Activated T-cell treated with anti-CD3 and anti-CD28 coated beads for 48 hours (primary cell): ENCODE measurements around the gene CHRNB4.

Experiments used
- DNase-seq: peaks from one replicate; pipeline ENCODE4 v3.0.0-alpha.2; 2020; ENCODE audit warnings: low read depth

Gene CHRNB4

DNA sequence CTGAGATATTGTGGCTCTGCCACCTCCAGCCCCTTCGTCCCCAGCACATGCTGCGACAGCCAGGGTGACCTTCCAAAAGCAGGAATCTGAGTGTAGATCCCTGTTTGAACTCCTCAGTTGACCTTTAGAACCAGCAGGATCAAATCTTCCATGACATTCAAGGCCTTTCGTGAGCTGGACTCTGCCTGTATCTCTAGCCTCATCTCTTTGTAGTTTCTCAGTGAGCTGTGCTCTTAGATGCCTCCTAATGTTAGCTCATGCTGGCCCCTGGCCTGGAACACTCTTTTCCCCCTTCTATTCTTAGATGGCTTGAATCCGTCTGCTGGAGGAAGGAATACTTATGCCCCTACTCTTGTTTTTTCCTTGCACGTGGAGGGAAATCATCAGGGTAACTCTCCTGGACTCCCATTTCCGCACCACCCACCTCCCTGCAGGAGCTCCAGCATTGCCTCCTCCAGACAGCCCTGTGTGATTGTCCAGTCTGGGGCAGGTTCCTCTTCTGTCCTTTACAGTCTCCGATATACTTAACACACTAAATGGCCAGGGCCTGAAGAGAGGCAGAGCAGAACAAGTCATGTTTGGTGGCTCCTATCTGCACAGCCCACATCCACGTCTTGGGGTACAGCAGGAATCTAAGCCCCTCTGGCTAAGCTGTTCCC lies 26.7 kb upstream of the CHRNB4 start:
- DNase-seq, result no peak

DNA sequence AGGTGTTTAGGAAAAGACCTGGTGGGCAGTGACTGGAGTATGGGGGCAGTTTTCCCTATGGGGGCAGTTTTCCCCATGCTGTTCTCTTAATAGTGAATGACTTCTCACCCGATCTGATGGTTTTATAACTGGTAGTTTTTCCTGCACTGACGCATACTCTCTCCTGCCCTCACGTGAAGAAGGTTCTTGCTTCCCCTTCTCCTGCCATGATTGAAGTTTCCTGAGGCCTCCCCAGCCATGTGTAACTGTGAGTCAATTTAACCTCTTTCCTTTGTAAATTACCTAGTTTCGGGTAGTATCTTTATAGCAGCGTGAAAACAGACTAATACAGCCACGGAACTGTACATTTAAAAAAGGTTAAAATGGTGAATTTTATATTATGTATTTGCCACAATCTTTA lies 25.0 kb upstream of the CHRNB4 start:
- DNase-seq, result no peak

DNA sequence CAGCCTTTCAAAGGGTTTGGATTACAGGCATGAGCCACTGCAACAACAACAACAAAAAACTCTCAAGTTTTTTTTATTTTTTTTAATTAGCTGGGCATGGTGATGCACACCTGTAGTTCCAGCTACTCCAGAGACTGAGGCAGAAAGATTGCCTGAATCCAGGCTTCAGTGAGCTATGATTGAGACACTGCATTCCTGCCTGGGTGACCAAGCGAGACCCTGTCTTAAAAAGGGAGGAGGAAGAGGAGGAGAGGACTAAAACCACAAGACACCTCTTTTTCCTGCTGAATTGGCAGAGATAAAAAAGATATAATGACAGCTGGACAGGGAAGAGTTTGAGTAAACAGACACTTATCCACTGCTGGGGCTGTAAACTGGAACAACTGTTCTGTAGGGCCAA lies 22.7 kb upstream of the CHRNB4 start:
- no peak for DNase-seq

DNA sequence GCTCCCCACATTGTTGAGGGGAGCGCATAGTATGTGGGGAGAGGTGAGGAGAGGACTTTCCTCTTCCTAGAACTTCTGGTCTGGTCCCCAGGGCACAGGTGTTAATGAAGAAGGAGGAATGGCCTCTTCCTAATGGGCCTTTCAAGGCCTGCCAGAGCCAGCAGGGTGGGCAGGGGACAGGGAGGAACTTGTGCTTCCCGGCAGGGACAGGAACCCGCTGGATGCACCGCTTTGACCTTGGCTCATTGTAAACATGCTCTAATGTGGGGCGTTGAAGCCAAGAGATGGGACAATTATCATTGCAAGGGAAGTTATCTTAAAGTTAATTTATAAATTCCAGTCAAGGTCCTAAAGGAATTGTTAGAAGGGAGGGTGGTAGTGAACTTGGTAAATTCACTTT lies 21.0 kb upstream of the CHRNB4 start:
- no peak for DNase-seq

DNA sequence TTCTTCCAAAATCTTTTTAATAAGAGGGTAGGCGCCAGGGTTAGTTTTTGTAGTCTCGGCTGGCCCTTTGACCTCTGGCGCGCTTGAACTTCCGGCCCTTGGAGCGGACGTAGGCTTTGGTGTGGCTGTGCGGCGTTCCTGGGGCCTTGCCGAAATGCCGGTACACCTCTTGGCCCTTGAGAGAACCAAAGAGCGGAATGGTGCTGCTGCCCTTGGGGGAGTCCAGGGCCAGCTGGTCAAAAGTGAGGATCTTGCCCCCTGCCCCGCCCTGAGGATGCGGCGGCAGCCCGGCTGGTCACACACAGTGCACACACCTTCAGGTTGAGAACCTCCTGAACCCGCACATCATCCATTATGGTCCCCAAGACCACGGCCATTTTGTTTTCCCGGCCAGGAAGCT lies 20.0 kb upstream of the CHRNB4 start:
- no peak for DNase-seq

DNA sequence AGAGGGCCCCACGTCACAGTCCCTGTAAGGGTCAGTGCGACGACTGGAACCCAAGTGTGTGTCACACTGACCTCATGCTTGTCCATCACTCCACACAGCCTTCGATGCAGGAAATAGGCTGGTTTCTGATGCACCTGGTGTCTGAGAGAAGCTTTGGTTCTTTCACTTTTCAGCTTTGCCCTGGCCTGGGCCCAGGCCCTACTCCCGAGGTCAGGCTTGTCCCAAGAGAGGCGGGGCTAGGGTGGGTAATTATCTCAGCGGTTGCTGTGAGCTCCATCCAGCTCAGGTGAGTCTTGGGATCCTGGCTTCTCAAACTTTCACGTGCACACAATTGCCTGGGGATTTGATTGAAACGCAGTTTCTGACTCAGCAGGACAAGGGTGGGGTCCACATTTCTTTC lies 19.6 kb upstream of the CHRNB4 start:
- DNase-seq, result no peak

DNA sequence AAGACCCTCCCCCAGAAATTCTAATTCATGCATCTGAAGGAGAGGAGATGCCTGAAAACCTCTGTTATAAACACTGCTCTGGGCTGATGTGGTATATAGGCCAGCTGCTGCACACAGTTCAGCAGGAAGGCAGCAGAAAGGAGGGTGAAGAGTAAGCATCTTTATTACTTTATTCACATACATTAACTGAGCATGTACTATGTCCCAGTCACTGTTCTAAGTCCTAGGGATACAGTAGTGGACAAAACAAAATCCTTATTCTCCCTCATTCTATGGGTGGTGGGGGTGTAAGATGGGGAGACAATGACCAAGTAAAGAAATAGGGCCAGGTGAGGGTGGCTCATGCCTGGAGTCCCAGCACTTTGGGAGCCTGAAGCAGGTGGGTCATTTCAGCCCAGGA lies 17.8 kb upstream of the CHRNB4 start:
- DNase-seq, result no peak

DNA sequence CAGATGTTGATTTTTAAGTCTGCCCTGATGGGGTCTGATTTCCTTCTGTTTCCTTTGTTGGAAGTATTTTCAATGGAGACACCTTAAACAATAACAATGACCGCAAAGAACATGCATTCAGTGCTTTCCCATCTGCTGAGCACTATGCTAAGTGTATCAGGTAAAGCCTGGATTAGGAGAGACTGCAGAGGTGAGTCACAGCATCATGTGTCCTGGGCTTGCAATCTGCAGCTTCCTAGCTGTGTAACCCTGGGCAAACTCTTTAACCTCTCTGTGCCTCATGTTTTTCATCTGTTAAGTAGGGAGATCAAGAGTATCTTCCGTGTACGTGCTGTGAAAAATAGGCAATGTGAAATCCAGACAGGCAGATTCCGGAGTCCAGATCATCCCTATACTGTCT lies 13.3 kb upstream of the CHRNB4 start:
- DNase-seq, result no peak

DNA sequence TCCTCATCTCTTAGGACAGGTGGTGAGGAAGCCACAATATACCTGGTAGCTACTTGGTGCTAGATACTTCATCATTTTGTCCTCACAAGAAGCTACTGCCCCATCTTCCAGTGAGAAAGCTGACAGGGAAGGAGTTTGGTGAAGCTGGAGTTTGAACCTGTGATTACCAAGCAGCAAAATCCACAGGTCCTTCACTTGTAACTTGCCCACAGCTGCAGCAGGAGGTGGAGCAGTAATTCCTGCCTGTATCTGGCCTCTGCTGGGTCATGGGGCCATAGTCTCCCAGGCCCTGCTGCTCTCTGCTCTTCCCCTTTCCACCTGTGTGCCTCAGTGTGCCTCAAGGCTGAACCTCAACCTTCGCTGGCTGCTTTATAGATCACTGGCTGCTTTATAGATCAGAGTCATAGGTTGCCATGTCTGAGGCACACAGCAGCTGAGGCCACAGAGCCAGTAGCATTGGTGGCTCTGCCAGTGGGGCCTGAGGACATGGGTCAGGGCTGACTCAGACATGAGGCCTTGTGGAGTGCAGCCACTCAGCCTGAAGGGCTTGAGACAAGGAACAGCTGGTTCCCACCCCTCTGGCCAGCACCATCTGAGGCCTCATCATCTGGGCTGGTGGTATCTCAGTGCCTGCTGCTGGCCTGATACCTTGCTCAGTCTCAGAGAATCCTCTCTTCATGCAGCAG lies 11.1 kb upstream of the CHRNB4 start:
- no peak for DNase-seq

DNA sequence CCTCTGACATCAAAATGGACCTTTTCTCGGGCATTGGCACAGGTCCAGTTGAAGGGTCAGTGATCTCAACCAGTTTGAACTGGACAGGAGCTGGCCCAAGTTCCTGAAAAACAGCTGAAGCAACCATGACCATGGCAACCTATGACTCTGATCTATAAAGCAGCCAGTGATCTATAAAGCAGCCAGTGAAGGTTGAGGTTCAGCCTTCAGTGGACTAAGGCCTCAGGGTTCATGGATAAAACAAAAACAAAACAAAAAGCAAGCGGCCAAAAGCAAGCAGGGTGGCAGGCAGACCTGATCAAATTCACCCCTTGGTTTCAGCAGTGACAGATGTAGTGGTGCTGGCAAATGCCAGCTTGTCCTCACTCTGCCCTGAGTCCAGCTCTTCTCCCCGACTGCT lies 10.0 kb upstream of the CHRNB4 start:
- DNase-seq, result no peak

DNA sequence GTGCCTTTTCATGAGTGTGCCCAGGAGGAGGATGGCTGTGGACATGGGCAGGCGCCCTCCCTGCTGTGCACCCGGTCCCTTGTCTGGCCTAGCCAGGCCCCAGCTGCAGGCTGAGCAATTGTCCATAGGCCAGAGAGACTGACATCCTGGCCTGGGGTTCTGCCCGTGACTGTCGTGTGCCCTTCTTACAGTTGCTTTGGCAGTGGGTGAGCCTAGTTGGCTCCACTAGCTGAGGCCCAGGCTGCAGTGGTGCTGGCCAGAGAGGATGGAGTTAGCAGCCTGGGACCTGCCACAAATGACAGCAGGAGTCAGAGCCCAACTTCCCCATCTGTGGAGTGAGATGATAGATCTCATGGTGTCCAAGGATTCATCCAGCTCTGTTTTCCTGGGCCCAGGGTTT lies 9.0 kb upstream of the CHRNB4 start:
- no peak for DNase-seq

DNA sequence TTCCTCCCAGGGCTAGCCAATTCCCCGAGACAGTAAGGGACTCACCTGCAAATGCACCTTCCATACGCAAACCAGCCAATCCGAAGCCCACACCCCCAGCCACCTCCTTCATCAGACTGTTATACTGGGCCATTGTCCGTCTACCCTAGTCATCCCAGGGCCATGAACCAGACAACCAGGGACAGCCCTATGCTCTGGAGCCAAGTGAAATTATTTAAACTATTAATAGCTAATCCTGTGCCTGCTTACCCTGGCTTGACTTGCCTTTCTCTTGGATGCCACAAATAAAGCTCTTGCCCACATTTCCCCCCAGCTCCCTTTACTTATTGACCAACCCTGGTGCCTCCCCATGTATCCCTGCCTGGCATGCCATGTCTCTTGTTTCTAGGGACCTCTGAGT lies 4.0 kb upstream of the CHRNB4 start:
- no peak for DNase-seq

DNA sequence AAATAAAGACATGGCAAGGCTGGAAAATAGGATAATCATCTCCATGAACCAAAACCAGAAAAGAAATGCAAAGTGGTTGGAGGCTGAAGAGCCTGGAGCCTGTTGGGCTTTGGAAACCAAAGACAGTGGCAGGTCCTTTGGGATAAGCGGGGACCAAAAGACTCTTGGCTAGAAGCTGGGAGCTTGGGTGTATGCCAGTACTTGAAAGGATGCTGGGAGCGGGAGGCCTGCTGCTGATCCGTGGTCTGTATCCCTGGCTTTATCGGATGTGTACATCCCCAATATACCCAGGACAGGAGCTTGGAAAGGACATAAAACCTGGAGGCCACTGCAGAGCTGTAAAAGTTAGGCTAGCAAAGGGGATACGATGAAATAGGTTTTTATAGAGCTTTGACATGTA lies 1.3 kb upstream of the CHRNB4 start:
- no peak for DNase-seq

DNA sequence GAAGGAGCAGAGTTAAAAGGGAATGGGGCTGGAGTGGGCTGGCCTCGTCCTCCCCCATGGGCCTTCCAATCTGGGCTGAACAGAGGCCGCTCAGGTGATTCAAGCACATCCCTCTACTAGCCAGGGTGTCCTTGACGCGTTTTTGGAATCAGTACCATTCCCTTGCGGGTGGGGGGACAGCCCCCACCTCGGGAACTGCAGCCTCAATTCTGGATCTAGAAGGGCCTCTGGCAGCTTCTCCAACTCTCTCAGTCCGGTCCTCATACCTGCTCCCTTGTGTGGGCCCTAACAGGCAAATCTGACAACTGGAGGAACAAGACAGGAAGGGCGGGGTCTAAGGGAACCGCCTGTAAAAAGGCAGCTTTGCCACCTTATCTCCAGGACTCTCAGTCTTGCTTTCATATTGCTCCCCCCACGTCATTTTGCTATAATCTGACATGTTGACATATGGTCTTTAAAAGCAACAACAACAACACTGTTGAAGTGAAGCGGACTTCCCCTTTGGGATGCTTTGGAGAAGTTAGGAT lies 802 bp upstream of the CHRNB4 start:
- no peak for DNase-seq

DNA sequence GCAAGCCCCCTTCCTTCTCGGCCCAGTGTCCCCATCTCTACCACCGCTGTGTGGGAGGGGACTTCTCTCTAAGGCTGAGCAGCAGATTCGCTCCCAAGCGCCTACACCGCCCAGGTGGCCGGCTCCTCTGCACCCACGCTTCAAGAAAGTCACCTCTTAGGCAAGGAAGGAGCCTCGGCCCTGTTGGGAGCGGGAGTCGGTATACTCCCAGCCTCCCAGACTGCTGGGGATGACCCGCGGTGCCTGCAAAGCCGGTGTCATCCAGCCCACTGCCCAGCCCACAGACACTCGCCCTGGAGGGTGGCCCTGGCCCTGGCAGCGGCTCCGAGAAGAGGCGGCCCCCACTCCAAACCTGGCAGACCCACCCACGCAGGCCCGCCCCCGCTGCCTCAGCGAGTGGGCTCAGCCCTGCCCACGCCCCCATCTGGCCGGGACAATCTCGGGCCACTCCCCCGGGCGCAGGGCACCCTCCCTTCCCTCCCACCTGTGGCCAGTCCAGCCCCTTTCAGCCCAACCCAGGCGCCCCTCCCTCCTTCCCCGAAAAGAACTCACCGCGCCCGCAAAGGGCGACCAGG lies 396 bp downstream of the CHRNB4 start:
- DNase-seq, result no peak

DNA sequence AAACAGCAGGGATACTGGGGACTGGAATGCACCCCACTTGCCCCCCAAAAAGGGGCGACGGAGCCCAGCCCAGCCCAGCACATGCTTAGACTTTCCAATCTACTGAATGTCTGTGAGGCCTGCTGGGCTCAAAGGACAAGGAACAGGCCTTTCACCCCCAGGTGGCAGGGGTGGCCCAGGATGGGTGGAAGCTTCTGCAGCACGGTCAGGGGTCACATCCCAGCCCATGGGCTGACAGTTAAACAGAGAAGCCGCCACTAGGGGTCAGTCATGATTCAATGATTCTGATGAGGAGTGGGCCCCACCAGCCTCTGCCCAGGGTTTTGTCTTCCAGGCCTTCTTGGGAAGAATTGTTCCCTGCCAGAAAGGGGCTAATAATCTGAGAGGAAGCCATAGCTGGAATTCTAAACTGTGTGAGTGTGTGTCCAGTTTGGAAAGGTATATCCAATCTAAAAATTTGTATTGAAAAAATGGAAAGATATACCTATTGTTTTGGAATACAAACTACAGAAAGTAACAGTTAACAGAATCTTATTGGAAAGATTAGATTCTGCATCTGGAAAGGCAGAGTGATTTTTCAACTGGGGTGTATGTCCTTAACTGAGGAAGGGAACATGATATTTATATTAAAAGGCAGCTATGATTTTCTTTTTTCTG lies 2.2 kb downstream of the CHRNB4 start:
- no peak for DNase-seq

DNA sequence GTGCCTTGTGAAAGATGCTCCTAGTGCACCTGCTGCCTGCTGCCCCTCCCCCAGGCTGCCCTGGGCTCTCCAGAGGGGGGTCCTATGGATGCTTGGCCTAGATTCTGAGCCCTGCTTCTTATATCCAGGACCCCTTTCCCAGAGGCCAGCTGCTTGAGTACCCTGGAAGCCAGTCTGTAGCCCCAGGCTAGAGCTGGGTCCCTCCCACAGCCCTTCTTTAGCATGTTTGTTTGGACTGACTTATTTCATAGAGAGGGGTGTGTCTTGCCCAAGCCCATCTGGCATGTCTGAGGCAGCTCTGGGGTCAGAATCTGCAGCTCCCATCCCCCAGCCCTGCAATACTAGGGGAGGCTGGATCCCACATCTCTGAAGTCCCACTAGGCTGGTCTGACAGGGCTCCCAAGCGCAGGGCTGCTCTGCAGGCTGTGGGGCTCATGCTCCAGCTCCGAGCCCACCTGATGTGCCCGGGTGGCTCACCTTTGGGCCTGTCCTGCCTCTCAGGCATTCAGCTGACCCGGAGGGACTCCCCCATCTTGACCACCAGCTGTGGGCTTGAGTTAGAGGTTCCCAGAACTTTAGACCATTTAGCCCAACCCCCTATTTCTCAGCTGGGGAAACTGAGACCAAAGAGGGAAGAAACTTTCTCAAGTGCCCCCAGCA lies 3.1 kb downstream of the CHRNB4 start:
- DNase-seq, result no peak

DNA sequence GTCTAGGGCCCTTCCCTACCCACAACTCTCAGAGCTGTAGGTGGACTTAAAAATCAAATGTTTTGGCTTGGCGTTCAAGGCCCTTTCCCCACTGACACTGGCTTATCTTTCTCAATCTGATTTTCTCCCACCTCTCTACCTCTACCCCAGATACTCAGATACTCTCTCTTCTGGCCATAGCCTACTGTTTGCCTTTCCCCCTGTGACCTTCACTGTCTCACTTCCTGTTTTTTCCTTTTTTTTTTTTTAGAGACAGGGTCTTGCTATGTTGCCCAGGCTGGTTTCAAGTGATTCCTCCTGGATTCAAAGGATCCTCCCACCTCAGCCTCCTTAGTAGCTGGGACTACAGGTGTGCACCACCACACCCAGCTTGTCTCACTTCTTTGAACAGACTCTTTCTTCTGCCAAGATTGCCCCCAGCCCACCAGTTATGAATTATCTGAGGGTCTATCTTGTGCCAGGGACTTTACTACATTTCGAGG lies 4.6 kb downstream of the CHRNB4 start:
- DNase-seq, result no peak

DNA sequence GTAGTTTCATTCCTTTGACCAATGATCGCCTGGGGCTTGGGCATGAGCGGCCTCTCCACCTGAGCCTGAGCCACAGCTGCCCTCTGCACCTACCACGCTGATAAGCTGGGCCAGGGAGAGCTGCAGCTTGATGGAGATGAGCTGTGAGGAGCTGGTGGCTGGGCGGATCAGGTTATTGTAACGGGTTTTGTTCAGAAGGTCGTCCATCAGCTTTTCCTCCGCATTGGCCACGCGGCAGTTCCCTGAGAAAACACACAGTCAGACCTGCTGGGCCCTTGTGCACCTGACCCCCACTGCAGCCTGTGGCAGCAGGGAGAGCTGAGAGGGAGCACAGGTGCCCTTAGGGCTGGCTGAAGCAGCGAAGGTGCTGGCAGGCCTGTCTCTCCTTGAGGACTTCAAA lies 5.7 kb downstream of the CHRNB4 start:
- DNase-seq, result no peak

DNA sequence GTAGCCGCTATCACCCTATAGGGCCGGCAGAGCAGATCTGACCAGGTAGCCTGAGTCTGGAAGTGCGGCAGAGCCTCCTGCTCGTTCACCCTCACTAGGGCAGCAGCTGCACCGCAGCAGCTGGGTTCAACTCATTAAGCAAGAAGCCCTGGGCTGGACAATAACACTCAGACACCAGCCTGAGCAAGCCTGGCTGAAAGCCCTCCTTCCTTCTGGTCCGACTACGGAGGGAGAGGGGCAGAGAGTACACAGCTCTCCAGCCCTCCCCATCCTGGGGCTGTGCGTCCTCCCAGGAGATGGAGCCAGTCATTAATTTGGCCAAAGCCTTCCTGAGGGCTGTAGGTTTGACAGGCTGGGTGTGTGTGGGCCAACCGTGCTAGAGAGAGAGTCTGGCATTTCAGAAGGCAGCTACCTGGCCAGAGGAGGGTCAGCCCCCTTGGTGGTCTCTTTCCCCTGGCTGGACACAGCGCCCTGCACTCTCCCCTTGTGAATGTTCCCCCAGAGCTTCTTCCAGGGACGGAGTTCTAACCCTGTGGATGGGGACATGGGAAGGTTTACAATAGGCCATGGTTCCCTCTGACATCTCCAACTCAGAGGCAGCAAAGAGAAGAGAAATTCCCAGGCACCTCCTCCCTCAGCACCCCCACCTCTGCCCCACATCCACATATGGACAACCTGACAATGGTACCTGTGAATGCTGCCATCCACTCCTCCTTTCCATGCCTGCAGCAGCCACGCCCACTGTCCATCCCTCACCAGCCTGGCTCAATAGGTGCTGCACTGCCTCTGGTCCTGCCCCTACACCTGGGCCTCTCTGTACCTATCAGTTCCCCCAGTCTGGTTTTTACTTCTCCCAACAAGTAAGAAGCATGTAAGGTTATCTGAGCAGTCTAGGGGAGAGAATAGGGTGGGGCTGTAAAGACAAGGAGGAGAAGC lies 6.5 kb downstream of the CHRNB4 start:
- no peak for DNase-seq

DNA sequence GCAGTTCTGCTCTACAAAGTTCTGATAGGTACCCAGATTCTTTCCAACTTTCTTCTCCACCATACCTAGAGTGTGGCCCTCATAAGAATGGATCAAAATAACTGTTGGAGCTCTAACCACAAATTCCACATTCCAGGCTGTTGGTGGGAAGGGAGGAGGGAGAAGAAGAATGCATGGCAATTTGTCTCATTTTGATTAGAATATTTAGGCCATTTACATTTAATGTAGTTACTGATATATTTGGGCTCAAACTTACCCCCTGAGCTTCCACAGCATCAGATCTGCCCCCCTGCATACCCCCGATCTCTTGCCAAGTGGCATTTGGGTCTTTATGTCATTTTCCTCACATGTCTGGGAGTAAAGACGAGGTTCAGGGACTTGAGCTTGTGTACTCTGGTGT lies 7.7 kb downstream of the CHRNB4 start:
- no peak for DNase-seq
